B cell (primary cell): ENCODE data around the gene DCDC1.

Experiments used
- CTCF ChIP-seq: fragments of 200-600 bp; IDR thresholded peaks from one replicate; pipeline ENCODE4 v1.8.0; 2022; ENCODE audit warnings: antibody characterized with exemption, mild to moderate bottlenecking
- EZH2 ChIP-seq: IDR thresholded peaks from 2 replicates; pipeline ENCODE4 v1.6.1; 2012; ENCODE audit warnings: borderline replicate concordance, low read depth, mild to moderate bottlenecking, moderate library complexity, low read length; ENCODE audit not compliant: insufficient read depth, poor library complexity, severe bottlenecking

DNA sequence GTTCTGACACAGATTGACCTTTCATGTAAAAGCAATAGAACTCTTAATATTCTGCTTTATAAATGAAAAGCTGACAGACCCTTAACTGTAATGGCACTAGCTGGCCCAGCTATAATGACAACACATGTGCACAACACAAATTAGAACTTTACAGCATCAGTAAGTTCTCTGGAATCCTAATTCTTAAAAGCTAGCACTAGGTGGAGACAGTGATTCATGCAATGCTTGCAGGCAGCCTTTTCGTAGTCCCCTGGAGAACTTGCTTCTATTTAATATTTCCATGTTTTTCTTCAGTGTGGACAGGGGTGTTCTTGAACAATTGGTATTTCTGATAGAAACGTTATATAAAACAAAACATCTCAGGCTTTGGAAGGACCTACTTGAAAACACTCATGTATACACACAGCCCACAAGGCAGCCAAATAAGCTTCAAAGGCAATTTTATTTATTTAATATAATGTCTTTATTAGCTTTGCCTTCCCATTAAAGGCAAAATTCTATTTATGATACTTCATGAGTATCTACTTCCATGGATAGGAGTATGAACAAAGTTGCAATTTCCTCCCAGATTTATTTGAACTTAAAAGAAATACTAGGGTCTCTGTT is 409.0 kb downstream of the DCDC1 start:
- TF ChIP-seq CTCF, result no peak
- TF ChIP-seq EZH2, result no peak
